Activated CD8-positive, alpha-beta memory T cell treated with anti-CD3 and anti-CD28 coated beads for 36 hours (primary cell): Measurements from ENCODE around the gene FAM111B. TPM values are rescaled to one million over a fixed set of nuclear protein-coding genes. Genes with fewer than 3 reads are reported as not detected.
"Not testable (repeated sequence)": the region's sequence is repeated elsewhere in the genome, so short reads cannot be mapped to it uniquely, and the experiment has no call there.

Source experiments
- CTCF ChIA-PET: fragments of 350-600 bp; sonication (Branson Sonifier 250); formaldehyde crosslinking; loops from one replicate; lab custom pipeline; 2021; ENCODE audit warnings: antibody characterized with exemption; lab: Charles Lee
- POLR2A ChIA-PET: fragments of 350-600 bp; sonication (Branson Sonifier 250); formaldehyde crosslinking; loops from one replicate; lab custom pipeline; 2021; ENCODE audit warnings: antibody characterized with exemption; lab: Charles Lee
- total RNA-seq, 2 experiments: library from RNA; stranded (reverse); gene quantifications; one replicate each; pipeline ENCODE4 v1.2.3, GENCODE V29; 2021

The FAM111B gene
- total RNA-seq, 2 experiments from 2014 or later = 35.6 to 38.8 TPM

DNA sequence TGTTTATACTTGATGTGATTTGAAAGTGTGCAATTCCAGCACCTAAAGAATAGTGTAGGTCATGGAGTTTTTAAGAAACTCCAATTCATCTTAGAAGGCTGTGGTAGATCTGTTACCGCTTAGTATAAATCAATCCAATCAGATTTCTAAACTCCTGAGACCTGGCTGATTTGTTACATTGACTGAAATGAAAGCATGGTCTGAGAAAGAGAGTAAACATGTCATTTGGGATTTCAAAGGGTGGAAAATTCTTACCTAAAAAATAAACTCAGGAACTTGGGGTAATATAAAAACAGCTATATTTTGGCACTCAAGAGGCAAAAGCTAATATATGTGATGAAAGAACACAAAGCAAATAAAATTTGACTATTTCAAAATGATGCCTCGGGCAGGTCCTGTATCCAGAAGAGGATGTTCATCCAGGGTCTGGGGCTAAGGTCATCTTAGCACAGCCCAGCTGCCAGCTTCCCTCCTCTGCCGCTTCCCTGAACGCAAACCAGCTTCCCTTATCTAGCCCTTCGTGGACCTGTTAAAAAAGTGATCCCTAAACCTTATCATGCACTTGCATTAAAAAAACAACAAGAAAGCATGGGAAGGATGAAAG lies 11.0 kb upstream of the FAM111B start:
- POLR2A ChIA-PET = not testable (repeated sequence)
- CTCF ChIA-PET = interaction anchor here (1.1 to 2.6 kb wide), 3 partner anchors 10 to 62 kb away, joined by 5 to 17 read pairs (median 7); no protein-coding TSS in a partner anchor

GRCh38 chr11:59097113-59097708 lies 9.8 kb upstream of the FAM111B start:
- POLR2A ChIA-PET = no interaction called here
- CTCF ChIA-PET = interaction anchor here (0.7 to 2.6 kb wide), 7 partner anchors 9 to 64 kb away, joined by 3 to 17 read pairs (median 4); no protein-coding TSS in a partner anchor

- POLR2A ChIA-PET = not testable (repeated sequence)
- CTCF ChIA-PET = interaction anchor here (0.7 to 2.6 kb wide), 6 partner anchors 8 to 60 kb away, joined by 3 to 17 read pairs (median 4); no protein-coding TSS in a partner anchor
These were observed 9.1 kb upstream of the FAM111B start for GRCh38 chr11:59097938-59098337.

- ChIA-PET CTCF (interaction anchor here (1.9 to 2.0 kb wide), 1 partner anchor 34 kb away, joined by 5 to 6 read pairs; no protein-coding TSS in a partner anchor), POLR2A (no interaction called here)
These were observed 4.7 kb upstream of the FAM111B start for GRCh38 chr11:59102259-59102765.

- ChIA-PET POLR2A (interaction anchor here (1.6 to 1.9 kb wide), 2 partner anchors 35 to 37 kb away, joined by 7 to 9 read pairs; partner anchors contain the start of gene FAM111A), CTCF (interaction anchor here (0.9 to 3.6 kb wide), 5 partner anchors 28 to 64 kb away, joined by 3 to 17 read pairs (median 5); partner anchors contain the start of genes DTX4 and FAM111A)
These were observed 684 bp downstream of the FAM111B start for GRCh38 chr11:59107721-59108120.

DNA sequence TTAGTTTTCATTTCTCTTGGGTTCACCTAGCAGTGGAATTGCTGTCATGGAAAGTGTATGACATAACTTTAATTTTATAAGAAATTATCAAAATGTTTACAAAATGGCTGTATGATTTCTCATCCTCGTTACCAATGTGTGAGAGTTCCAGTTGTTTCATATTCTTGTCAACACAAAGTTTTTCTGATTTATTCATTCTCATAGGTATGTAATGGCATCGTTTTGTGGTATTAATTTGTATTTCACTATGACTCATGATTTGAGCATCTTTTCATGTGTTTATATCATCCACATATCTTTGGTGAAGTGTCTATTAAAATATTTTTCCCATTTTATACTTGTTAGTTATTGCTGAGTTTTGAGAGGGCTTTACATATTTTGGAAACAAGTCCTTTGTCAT lies 5.5 kb downstream of the FAM111B start:
- CTCF ChIA-PET = no interaction called here
- POLR2A ChIA-PET = no interaction called here

DNA sequence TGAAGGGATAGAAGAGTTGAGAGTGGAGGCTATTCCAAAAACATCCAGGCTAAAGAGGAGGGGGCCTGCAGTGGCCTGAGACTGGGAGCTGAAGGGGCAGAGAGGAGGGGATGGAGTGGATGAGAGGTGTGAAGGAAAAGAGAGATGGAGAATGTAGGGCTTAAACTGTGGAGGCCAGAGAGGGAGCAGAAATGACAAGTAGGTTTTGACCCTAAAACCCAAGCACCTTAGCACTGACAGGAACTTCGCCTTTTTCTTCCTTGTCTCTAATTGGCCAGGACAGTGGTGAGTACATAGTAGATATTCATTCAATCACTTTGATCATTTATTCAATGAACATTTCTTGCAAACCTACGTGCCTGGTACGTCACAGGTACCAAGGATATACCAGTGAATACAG lies 7.3 kb downstream of the FAM111B start:
- CTCF ChIA-PET = no interaction called here
- POLR2A ChIA-PET = no interaction called here

- POLR2A ChIA-PET = no interaction called here
These were observed 8.5 kb downstream of the FAM111B start for GRCh38 chr11:59115553-59115952.

GRCh38 chr11:59117774-59118173 lies 10.7 kb downstream of the FAM111B start:
- ChIA-PET CTCF (no interaction called here), POLR2A (no interaction called here)

More at GRCh38 chr11:59115553-59115952, 8.5 kb downstream of the FAM111B start:
- CTCF ChIA-PET = no interaction called here

DNA sequence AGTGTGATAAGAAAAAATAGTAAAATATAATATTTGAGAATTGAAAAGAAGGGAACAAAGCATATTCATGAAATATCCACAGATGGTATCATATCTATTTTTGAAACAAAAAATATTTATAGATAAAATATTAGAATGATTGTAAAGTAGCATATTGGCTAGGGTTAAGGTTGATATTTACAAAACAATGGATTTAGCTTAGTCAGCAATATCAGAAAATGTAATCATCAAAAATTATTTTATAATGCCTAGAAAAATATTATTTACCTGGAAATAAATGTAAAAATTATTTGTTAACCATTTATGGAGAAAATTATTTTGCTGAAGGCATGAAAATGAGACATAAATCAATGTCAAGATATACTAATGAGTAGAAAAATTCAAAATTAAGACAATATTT lies 12.8 kb downstream of the FAM111B start:
- CTCF ChIA-PET = interaction anchor here (1.0 kb wide), 1 partner anchor 16 kb away, joined by 4 read pairs; no protein-coding TSS in a partner anchor

GRCh38 chr11:59135648-59136461 lies 28.8 kb downstream of the FAM111B start:
- CTCF ChIA-PET = interaction anchor here (0.6 to 2.7 kb wide), 22 partner anchors 9 to 85 kb away, joined by 3 to 21 read pairs (median 4); partner anchors contain the start of gene FAM111B
- POLR2A ChIA-PET = interaction anchor here (0.5 kb wide), 1 partner anchor 91 kb away, joined by 3 read pairs; no protein-coding TSS in a partner anchor

More for the DNA sequence above, 12.8 kb downstream of the FAM111B start:
- POLR2A ChIA-PET = no interaction called here

DNA sequence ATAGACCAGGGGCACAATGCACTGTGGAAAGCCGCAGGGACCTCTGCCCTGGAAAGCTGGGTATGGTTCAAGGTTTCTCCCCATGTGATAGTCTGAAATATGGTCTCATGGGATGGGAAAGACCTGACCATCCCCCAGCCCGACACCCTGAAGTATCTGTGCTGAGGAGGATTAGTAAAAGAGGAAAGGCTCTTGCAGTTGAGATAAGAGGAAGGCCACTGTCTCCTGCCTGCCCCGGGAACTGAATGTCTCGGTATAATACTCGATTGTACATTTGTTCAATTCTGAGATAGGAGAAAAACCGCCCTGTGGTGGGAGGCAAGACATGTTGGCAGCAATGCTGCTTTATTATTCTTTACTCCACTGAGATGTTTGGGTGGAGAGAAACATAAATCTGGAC lies 29.5 kb downstream of the FAM111B start:
- CTCF ChIA-PET = interaction anchor here (1.1 to 2.7 kb wide), 17 partner anchors 9 to 86 kb away, joined by 3 to 21 read pairs (median 5); partner anchors contain the start of gene FAM111B
- POLR2A ChIA-PET = not testable (repeated sequence)

DNA sequence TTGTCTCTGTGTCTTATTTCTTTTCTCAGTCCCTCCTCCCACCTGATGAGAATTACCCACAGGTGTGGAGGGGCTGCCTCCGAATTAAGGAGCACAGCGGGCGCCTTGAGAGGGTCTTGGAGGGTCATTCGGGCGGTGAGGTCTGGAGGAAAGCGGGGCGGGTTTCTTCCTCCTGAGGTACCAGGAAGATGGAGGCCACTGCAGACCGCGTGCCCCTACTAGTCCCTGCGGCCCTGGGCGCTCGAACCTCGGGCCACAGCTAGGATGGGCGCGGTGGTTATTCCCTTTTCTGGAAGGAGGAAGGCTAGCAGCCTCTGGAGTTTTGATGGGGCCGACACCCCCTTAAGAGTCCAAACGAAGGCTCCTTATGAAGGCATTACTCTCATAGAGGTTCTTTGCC lies 30.2 kb downstream of the FAM111B start:
- ChIA-PET POLR2A (no interaction called here), CTCF (interaction anchor here (2.7 kb wide), 1 partner anchor 40 kb away, joined by 17 read pairs; no protein-coding TSS in a partner anchor)

DNA sequence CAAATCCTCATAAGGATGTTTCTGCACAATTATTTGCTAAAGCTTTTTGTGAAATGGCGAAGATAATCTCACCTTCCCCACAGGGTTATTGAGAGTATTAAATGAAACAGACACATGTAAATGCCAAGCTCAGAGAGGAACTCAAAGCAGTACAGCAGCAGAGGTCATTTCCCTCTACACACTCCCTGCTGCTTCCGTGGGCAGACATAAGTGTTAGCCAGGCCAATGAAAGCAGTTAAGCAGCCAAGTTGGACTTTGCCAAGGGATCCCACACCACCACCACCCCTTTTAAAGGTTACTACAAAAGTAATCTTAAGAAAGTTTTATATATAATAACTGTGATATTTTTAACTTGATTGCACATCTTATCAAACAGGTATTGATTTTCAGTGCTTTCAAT lies 31.6 kb downstream of the FAM111B start:
- ChIA-PET POLR2A (no interaction called here), CTCF (no interaction called here)

GRCh38 chr11:59141191-59141590 lies 34.2 kb downstream of the FAM111B start:
- CTCF ChIA-PET = no interaction called here

GRCh38 chr11:59141673-59142460 lies 34.8 kb downstream of the FAM111B start:
- ChIA-PET CTCF (interaction anchor here (0.9 to 1.4 kb wide), 5 partner anchors 17 to 568 kb away, joined by 3 to 12 read pairs (median 3); partner anchors contain the start of gene FAM111B), POLR2A (interaction anchor here (0.7 to 2.0 kb wide), 2 partner anchors 16 to 35 kb away, joined by 3 to 9 read pairs; partner anchors contain the start of gene FAM111B)

More at GRCh38 chr11:59141191-59141590, 34.2 kb downstream of the FAM111B start:
- POLR2A ChIA-PET = interaction anchor here (2.0 kb wide), 1 partner anchor 34 kb away, joined by 9 read pairs; the partner anchor contains the start of gene FAM111B
